H1 (cell line): ENCODE data around the gene ELOVL6. TPM values are rescaled to one million over a fixed set of nuclear protein-coding genes. Genes with fewer than 3 reads are reported as not detected.
A peak's percentile ranks its signal among the peaks of the same experiment; 100 is the strongest.

Source experiments
- CTCF ChIA-PET: fragments of 300-600 bp; sonication (Branson Sonifier 250); formaldehyde crosslinking; loops from one replicate; lab custom pipeline; 2021; ENCODE audit not compliant: partially characterized antibody; lab: Charles Lee
- POLR2A ChIA-PET: fragments of 300-600 bp; sonication (Branson Sonifier 250); formaldehyde crosslinking; loops from one replicate; lab custom pipeline; 2021; ENCODE audit warnings: inconsistent platforms; ENCODE audit not compliant: partially characterized antibody; lab: Charles Lee
- DNase-seq, 2 experiments: peaks; one replicate each; pipeline versions ENCODE4 v3.0.0 to v3.0.0-alpha.2; 2010 to 2022; ENCODE audit warnings: low spot score in 2 of 2, low read depth in 1 of 2, mixed read lengths in 1 of 2
- FAIRE-seq: peaks from 2 replicates; lab custom pipeline; 2011; peaks lifted over from hg19 to GRCh38; lab: Jason Lieb, UNC
- H2AFZ ChIP-seq: 2 replicates; pipeline ENCODE4 v1.8.1; 2012; ENCODE audit warnings: low read length, inconsistent platforms
- H2AK5ac ChIP-seq: 2 replicates; pipeline ENCODE4 v1.6.1; 2013; ENCODE audit warnings: low read depth, low read length
- H2BK120ac ChIP-seq: replicated peaks from 2 replicates; pipeline ENCODE3; 2013; ENCODE audit warnings: low read depth, low read length, inconsistent platforms
- H2BK12ac ChIP-seq: 2 replicates; pipeline ENCODE4 v1.6.1; 2013; ENCODE audit warnings: low read depth, low read length
- H2BK15ac ChIP-seq: 2 replicates; pipeline ENCODE4 v1.6.1; 2013; ENCODE audit warnings: low read length
- H2BK20ac ChIP-seq: 2 replicates; pipeline ENCODE4 v1.6.1; 2013; ENCODE audit warnings: low read length
- H2BK5ac ChIP-seq: 2 replicates; pipeline ENCODE4 v1.6.1; 2013; ENCODE audit warnings: low read depth, low read length
- H3K14ac ChIP-seq: 2 replicates; pipeline ENCODE4 v1.6.1; 2013; ENCODE audit warnings: inconsistent platforms; ENCODE audit not compliant: insufficient read length
- H3K18ac ChIP-seq: 2 replicates; pipeline ENCODE4 v1.6.1; 2013; ENCODE audit warnings: low read length; ENCODE audit errors: extremely low read depth
- H3K23ac ChIP-seq: 2 replicates; pipeline ENCODE4 v1.6.1; 2013; ENCODE audit warnings: inconsistent platforms; ENCODE audit not compliant: insufficient read length
- H3K23me2 ChIP-seq: 2 replicates; pipeline ENCODE4 v1.6.1; 2013; ENCODE audit warnings: low read depth, low read length
- H3K27ac ChIP-seq: 2 replicates; pipeline ENCODE4 v1.6.1; 2011; ENCODE audit warnings: low read depth, low read length, inconsistent platforms
- H3K27me3 ChIP-seq, 4 experiments: replicated peaks in 1 of 4; 1 replicate in 1 of 4; 2 replicates in 3 of 4; pipeline versions ENCODE4 v1.6.1 to v1.8.1; 2011 to 2013; ENCODE audit warnings: low read length in 3 of 4, mild to moderate bottlenecking in 3 of 4, inconsistent platforms in 2 of 4, mixed read lengths in 2 of 4, moderate library complexity in 1 of 4; ENCODE audit not compliant: control insufficient read depth in 3 of 4, insufficient read depth in 3 of 4; ENCODE audit errors: extremely low read depth in 1 of 4
- H3K36me3 ChIP-seq, 4 experiments: 2 replicates each; pipeline versions ENCODE4 v1.6.1 to v1.8.1; 2011 to 2013; ENCODE audit warnings: mild to moderate bottlenecking in 4 of 4, low read length in 3 of 4, moderate library complexity in 2 of 4, control low read depth in 1 of 4, inconsistent platforms in 1 of 4; ENCODE audit not compliant: insufficient read depth in 4 of 4, control insufficient read depth in 2 of 4
- H3K4ac ChIP-seq: replicated peaks from 2 replicates; pipeline ENCODE3; 2013; ENCODE audit warnings: low read length, low read depth, mixed read lengths, inconsistent platforms; ENCODE audit not compliant: insufficient read length
- H3K4me1 ChIP-seq, 4 experiments: replicated peaks in 1 of 4; 1 replicate in 1 of 4; 2 replicates in 3 of 4; pipeline versions ENCODE4 v1.6.1 to v1.8.1; 2011 to 2013; ENCODE audit warnings: low read length in 3 of 4, inconsistent platforms in 2 of 4, mixed read lengths in 1 of 4; ENCODE audit not compliant: insufficient read depth in 4 of 4, control insufficient read depth in 3 of 4
- H3K4me2 ChIP-seq, 2 experiments: 2 replicates each; pipeline versions ENCODE4 v1.6.1 to v1.8.1; 2011 to 2013; ENCODE audit warnings: low read depth in 2 of 2, low read length in 2 of 2, control low read depth in 1 of 2, inconsistent platforms in 1 of 2, mild to moderate bottlenecking in 1 of 2; ENCODE audit not compliant: insufficient read depth in 1 of 2
- H3K4me3 ChIP-seq, 4 experiments: fragments of 200-600, 300-600 bp in 1 of 4; sonication (generic), shearing (Covaris generic), sonication (Bioruptor Twin) in 1 of 4; 2 replicates each; pipeline versions ENCODE4 v1.5.1 to v1.8.1; 2011 to 2016; ENCODE audit warnings: low read length in 4 of 4, low read depth in 3 of 4, control low read depth in 2 of 4, inconsistent platforms in 2 of 4, mild to moderate bottlenecking in 2 of 4, mixed read lengths in 1 of 4, moderate library complexity in 1 of 4; ENCODE audit not compliant: insufficient read depth in 2 of 4; ENCODE audit errors: extremely low read depth in 1 of 4
- H3K56ac ChIP-seq: replicated peaks from 2 replicates; pipeline ENCODE3; 2013; ENCODE audit warnings: low read depth, mild to moderate bottlenecking, mixed read lengths, low read length, inconsistent platforms; ENCODE audit not compliant: insufficient read length
- H3K79me1 ChIP-seq: 2 replicates; pipeline ENCODE4 v1.6.1; 2013; ENCODE audit warnings: low read depth, low read length, control low read depth
- H3K79me2 ChIP-seq, 2 experiments: 2 replicates each; pipeline versions ENCODE4 v1.6.1 to v1.8.1; 2012 to 2013; ENCODE audit warnings: low read length in 2 of 2, mild to moderate bottlenecking in 2 of 2, inconsistent platforms in 1 of 2; ENCODE audit not compliant: insufficient read depth in 2 of 2, control insufficient read depth in 1 of 2
- H3K9ac ChIP-seq, 4 experiments: replicated peaks in 1 of 4; 1 replicate in 1 of 4; 2 replicates in 3 of 4; pipeline versions ENCODE4 v1.6.1 to v1.8.1; 2011 to 2013; ENCODE audit warnings: low read depth in 3 of 4, low read length in 3 of 4, control low read depth in 2 of 4, mild to moderate bottlenecking in 2 of 4, moderate library complexity in 2 of 4, inconsistent platforms in 1 of 4; ENCODE audit errors: extremely low read depth in 1 of 4
- H3K9me3 ChIP-seq, 2 experiments: 2 replicates each; pipeline versions ENCODE4 v1.6.1 to v1.8.1; 2012 to 2013; ENCODE audit warnings: mild to moderate bottlenecking in 2 of 2, moderate library complexity in 2 of 2, control low read depth in 1 of 2, inconsistent platforms in 1 of 2, low read depth in 1 of 2, low read length in 1 of 2, mixed read lengths in 1 of 2; ENCODE audit not compliant: insufficient read depth in 2 of 2
- H4K20me1 ChIP-seq, 2 experiments: replicated peaks in 1 of 2; 2 replicates each; pipeline versions ENCODE3 to v1.8.1; 2011 to 2013; ENCODE audit warnings: inconsistent platforms in 2 of 2, low read length in 2 of 2, mild to moderate bottlenecking in 1 of 2; ENCODE audit not compliant: insufficient read depth in 2 of 2, control insufficient read depth in 1 of 2
- H4K5ac ChIP-seq: 2 replicates; pipeline ENCODE4 v1.6.1; 2013; ENCODE audit warnings: low read length, low read depth, mixed read lengths, inconsistent platforms; ENCODE audit not compliant: insufficient read length
- H4K8ac ChIP-seq: 2 replicates; pipeline ENCODE4 v1.8.0; 2013; ENCODE audit warnings: mild to moderate bottlenecking, moderate library complexity, low read length, inconsistent platforms; ENCODE audit not compliant: insufficient read depth; ENCODE audit errors: extremely low read depth
- H4K91ac ChIP-seq: replicated peaks from 2 replicates; pipeline ENCODE3; 2013; ENCODE audit warnings: low read length, mixed read lengths, inconsistent platforms; ENCODE audit not compliant: insufficient read length
- ASH2L ChIP-seq: fragments of 200-600, 300-600 bp; sonication (generic); IDR thresholded peaks from one replicate; pipeline ENCODE4 v1.7.1; 2017; ENCODE audit warnings: low read length
- CREB1 ChIP-seq: IDR thresholded peaks from 2 replicates; pipeline ENCODE4 v1.6.1; 2012; ENCODE audit warnings: inconsistent platforms
- EGR1 ChIP-seq: IDR thresholded peaks from 2 replicates; pipeline ENCODE4 v1.6.1; 2011; ENCODE audit warnings: low read depth, low read length, borderline replicate concordance
- EP300 ChIP-seq, 2 experiments: IDR thresholded peaks; 1 replicate in 1 of 2; 2 replicates in 1 of 2; pipeline ENCODE4 v1.6.1; 2011 to 2012; ENCODE audit warnings: low read depth in 2 of 2, low read length in 2 of 2, mild to moderate bottlenecking in 2 of 2, borderline replicate concordance in 1 of 2, inconsistent platforms in 1 of 2, moderate library complexity in 1 of 2
- JUN ChIP-seq: IDR thresholded peaks from 2 replicates; pipeline ENCODE4 v1.6.1; 2011; ENCODE audit warnings: low read depth, mild to moderate bottlenecking, improper control_type of control experiment, low read length
- KDM5A ChIP-seq: fragments of 200-600 bp; IDR thresholded peaks from 2 replicates; pipeline ENCODE4 v1.7.1; 2012; ENCODE audit warnings: mild to moderate bottlenecking, low read length, inconsistent platforms, mixed read lengths
- POLR2AphosphoS5 ChIP-seq: IDR thresholded peaks from 2 replicates; pipeline ENCODE4 v1.6.1; 2011; ENCODE audit warnings: low read depth, low read length
- RFX5 ChIP-seq: IDR thresholded peaks from 2 replicates; pipeline ENCODE4 v1.6.1; 2011; ENCODE audit warnings: low read depth, low read length, improper control_type of control experiment, borderline replicate concordance
- RXRA ChIP-seq: IDR thresholded peaks from 2 replicates; pipeline ENCODE4 v1.6.1; 2011; ENCODE audit warnings: low read depth, mild to moderate bottlenecking, low read length, moderate library complexity; ENCODE audit not compliant: insufficient read depth
- SIN3A ChIP-seq, 2 experiments: IDR thresholded peaks in 1 of 2; conservative IDR thresholded peaks in 1 of 2; 2 replicates each; pipeline ENCODE4 v1.6.1; 2011 to 2012; ENCODE audit warnings: low read length in 2 of 2, improper control_type of control experiment in 1 of 2, low read depth in 1 of 2, mild to moderate bottlenecking in 1 of 2
- TBP ChIP-seq: IDR thresholded peaks from 2 replicates; pipeline ENCODE4 v1.6.1; 2011; ENCODE audit warnings: low read depth, low read length, improper control_type of control experiment
- TEAD4 ChIP-seq: IDR thresholded peaks from 2 replicates; pipeline ENCODE4 v1.6.1; 2012; ENCODE audit warnings: low read depth, low read length, inconsistent platforms, mixed read lengths
- WGBS, 2 experiments: shearing (Covaris generic) in 1 of 2; methylation state at CpG; one replicate each; pipeline versions ENCODE4 v1.1.6 to v1.1.7; 2013 to 2015; ENCODE audit warnings: low lambda C conversion rate in 2 of 2, mixed read lengths in 2 of 2, inconsistent platforms in 1 of 2, low coverage in 1 of 2, missing lambda C conversion rate in 1 of 2; ENCODE audit not compliant: insufficient replicate concordance in 2 of 2, insufficient coverage in 1 of 2, insufficient read length in 1 of 2; ENCODE audit errors: extremely low coverage in 1 of 2, missing lambda C conversion rate in 1 of 2; 5-methylcytosine and 5-hydroxymethylcytosine counted together
- polyA plus RNA-seq, 7 experiments: library from polyadenylated mRNA; depleted of rRNA in 3 of 7; stranded (reverse) in 5 of 7; unstranded in 2 of 7; fragments of >200 nt in 5 of 7; fragments of 200-250 nt in 2 of 7; gene quantifications; 1 replicate in 5 of 7; 2 replicates in 1 of 7; 4 replicates in 1 of 7; pipeline versions ENCODE4 v1.2.1 to v1.2.3, GENCODE V29; 2011 to 2013; ENCODE audit warnings: missing spikeins in 2 of 7, mixed read lengths in 2 of 7
- total RNA-seq: library from RNA; stranded (reverse); fragmentation: NEBNext Ultra II Directional; extraction: Animal tissue kit (Norgen Biotek cat#: 25700); gene quantifications from 2 replicates; pipeline ENCODE4 v1.2.1, GENCODE V29; 2021

The ELOVL6 gene
- total and polyA plus RNA-seq, 2 of the 8 experiments (the other 6 are each of a cell fraction or from before 2014, with no cell fraction given): 27.8 to 86.6 TPM

GRCh38 chr4:110020646-110021443 lies 177.6 kb downstream of the ELOVL6 start:
- Histone ChIP-seq H3K4me2 (no peak overlapping the region; a peak in 1 of 4 replicates), H3K4ac (no peak overlapping the region), H4K20me1 (no peaks in the 10 kb centered on the region), H3K27ac (no peak overlapping the region), H3K14ac (no peak overlapping the region), H2BK12ac (no peak overlapping the region), H2AK5ac (no peak overlapping the region), H2BK15ac (no peak overlapping the region), H4K5ac (no peak overlapping the region), H3K79me1 (no peaks in the 10 kb centered on the region), H4K91ac (no peak overlapping the region), H2BK20ac (no peak overlapping the region), H3K56ac (no peak overlapping the region), H3K4me3 (no peak overlapping the region), H3K27me3 (no peaks in the 10 kb centered on the region), H4K8ac (no peak overlapping the region), H3K79me2 (no peaks in the 10 kb centered on the region), H3K23ac (no peak overlapping the region), H3K23me2 (no peaks in the 10 kb centered on the region), H2BK5ac (no peak overlapping the region), H3K4me1 (peaks cover 0 to 3% (median 0%) of the 10 kb centered on the region in 4 experiments; a peak in 2 of 7 replicates), H3K36me3 (no peaks in the 10 kb centered on the region), H3K18ac (no peak overlapping the region), H3K9me3 (no peaks in the 10 kb centered on the region), H3K9ac (no peak overlapping the region), H2AFZ (peak overlapping the region; percentile 36; the same call in 1 of the 2 replicates), H2BK120ac (no peak overlapping the region)
- POLR2A ChIA-PET: interaction anchor here (0.8 kb wide), 1 partner anchor 177 kb away, joined by 3 read pairs; the partner anchor contains the start of gene ELOVL6
- FAIRE-seq (no peak), DNase-seq (no peak)
- 81% methylated on average over 4 of the region's 4 CpGs; no CpG with 5 or more reads in 1 of the 2 experiments for WGBS, 2 experiments
- CTCF ChIA-PET: interaction anchor here (0.9 to 4.4 kb wide), 12 partner anchors 10 to 498 kb away, joined by 3 to 32 read pairs (median 4); no protein-coding TSS in a partner anchor
- TF ChIP-seq EP300 (IDR thresholded peaks at IDR 0.05; ENCODE audit: borderline replicate concordance in 1 of 2, low read depth in 2 of 2, low read length in 2 of 2) (no peak), EGR1 (no peak), JUN (no peak), KDM5A (no peak), POLR2AphosphoS5 (no peak), CREB1 (no peak), RXRA (no peak), TEAD4 (no peak), SIN3A (conservative IDR thresholded peaks at IDR 0.05 in 1 of 2, IDR thresholded peaks at IDR 0.05 in 1 of 2; ENCODE audit: low read depth in 1 of 2, low read length in 2 of 2) (no peak), TBP (no peak), RFX5 (no peak), ASH2L (no peak)
